CD4-positive, CD25-positive, alpha-beta regulatory T cell (primary cell): ENCODE measurements around the gene STK40. TPM values are rescaled to one million over a fixed set of nuclear protein-coding genes. Genes with fewer than 3 reads are reported as not detected.
A peak's percentile ranks its signal among the peaks of the same experiment; 100 is the strongest.

ENCODE experiments used
- ATAC-seq, 2 donors: fragments of 150-1000 bp; cut with Tn5 transposase; one replicate each; pipeline ENCODE4 v1.10.0; 2021; ENCODE audit warnings: low read depth in 2 of 2, moderate number of reproducible peaks in 2 of 2, moderate library complexity in 1 of 2
- DNase-seq, 3 donors: peaks; one replicate each; pipeline versions ENCODE4 v3.0.0 to v3.0.0-alpha.2; 2012 to 2022; ENCODE audit warnings: mixed read lengths in 1 of 3
- H3K27ac ChIP-seq: one replicate; pipeline ENCODE4 v1.7.0; 2013; ENCODE audit warnings: mild to moderate bottlenecking, low read length; ENCODE audit not compliant: insufficient read depth, poor library complexity, severe bottlenecking
- H3K27me3 ChIP-seq: one replicate; pipeline ENCODE4 v1.7.0; 2013; ENCODE audit warnings: low read length; ENCODE audit not compliant: control insufficient read depth, insufficient read depth
- H3K36me3 ChIP-seq: one replicate; pipeline ENCODE4 v1.7.0; 2013; ENCODE audit warnings: mild to moderate bottlenecking, low read length, moderate library complexity; ENCODE audit not compliant: control insufficient read depth, insufficient read depth
- H3K4me1 ChIP-seq: 2 replicates; pipeline ENCODE4 v1.7.0; 2013; ENCODE audit warnings: mild to moderate bottlenecking, low read length; ENCODE audit not compliant: insufficient read depth, control insufficient read depth, poor library complexity, severe bottlenecking
- H3K4me3 ChIP-seq: one replicate; pipeline ENCODE4 v1.7.0; 2013; ENCODE audit warnings: low read depth, mild to moderate bottlenecking, low read length, moderate library complexity
- H3K9me3 ChIP-seq, 2 experiments: 1 replicate in 1 of 2; 2 replicates in 1 of 2; pipeline ENCODE4 v1.7.0; 2013; ENCODE audit warnings: low read length in 2 of 2, mild to moderate bottlenecking in 1 of 2, moderate library complexity in 1 of 2; ENCODE audit not compliant: control insufficient read depth in 2 of 2
- H3K27ac Mint-ChIP-seq, 3 donors: one replicate each; pipeline ENCODE4 v1.8.0; 2020 to 2022; ENCODE audit warnings: mild to moderate bottlenecking in 3 of 3, mixed read lengths in 3 of 3, moderate library complexity in 2 of 3
- H3K27me3 Mint-ChIP-seq: one replicate; pipeline ENCODE4 v1.8.0; 2022; ENCODE audit warnings: mild to moderate bottlenecking, mixed read lengths
- H3K36me3 Mint-ChIP-seq: one replicate; pipeline ENCODE4 v1.8.0; 2020; ENCODE audit warnings: mixed read lengths
- H3K4me1 Mint-ChIP-seq, 4 donors: one replicate each; pipeline ENCODE4 v1.8.0; 2020 to 2022; ENCODE audit warnings: mixed read lengths in 4 of 4, mild to moderate bottlenecking in 1 of 4
- H3K4me3 Mint-ChIP-seq, 4 donors: one replicate each; pipeline ENCODE4 v1.8.0; 2020 to 2022; ENCODE audit warnings: mild to moderate bottlenecking in 4 of 4, mixed read lengths in 4 of 4, moderate library complexity in 3 of 4
- H3K9me3 Mint-ChIP-seq, 7 donors: one replicate each; pipeline ENCODE4 v1.8.0; 2020 to 2022; ENCODE audit warnings: mixed read lengths in 7 of 7, mild to moderate bottlenecking in 3 of 7, moderate library complexity in 2 of 7
- polyA plus RNA-seq, 4 donors: library from polyadenylated mRNA; unstranded; fragments of 300-500 nt; fragmentation: Illumina TruSeq; gene quantifications; one replicate each; pipeline ENCODE4 v1.2.3, GENCODE V29; 2021
- total RNA-seq: library from RNA; stranded (reverse); gene quantifications from one replicate; pipeline ENCODE4 v1.2.3, GENCODE V29; 2022

STK40 gene
- total and polyA plus RNA-seq, 5 donors from 2014 or later = 27.1 to 36.4 (median 30.1) TPM

GRCh38 chr1:36304521-36304920 lies 81.2 kb downstream of the STK40 start:
- Mint-ChIP-seq H3K36me3 (peaks cover 21% of the 10 kb centered on the region), H3K27ac (peak overlapping the region in 1 of 3 donors; percentile 38), H3K9me3 (no peaks in the 10 kb centered on the region), H3K27me3 (no peaks in the 10 kb centered on the region), H3K4me1 (peaks cover 6 to 26% (median 11%) of the 10 kb centered on the region in 4 donors), H3K4me3 (peak overlapping the region in 1 of 4 donors; percentile 86)
- Histone ChIP-seq H3K4me3 (no peak overlapping the region), H3K4me1 (peaks cover 14% of the 10 kb centered on the region), H3K9me3 (no peaks in the 10 kb centered on the region), H3K36me3 (peaks cover 41% of the 10 kb centered on the region), H3K27ac (no peak overlapping the region), H3K27me3 (no peaks in the 10 kb centered on the region)
- DNase-seq = no peak
- ATAC-seq = no peak

DNA sequence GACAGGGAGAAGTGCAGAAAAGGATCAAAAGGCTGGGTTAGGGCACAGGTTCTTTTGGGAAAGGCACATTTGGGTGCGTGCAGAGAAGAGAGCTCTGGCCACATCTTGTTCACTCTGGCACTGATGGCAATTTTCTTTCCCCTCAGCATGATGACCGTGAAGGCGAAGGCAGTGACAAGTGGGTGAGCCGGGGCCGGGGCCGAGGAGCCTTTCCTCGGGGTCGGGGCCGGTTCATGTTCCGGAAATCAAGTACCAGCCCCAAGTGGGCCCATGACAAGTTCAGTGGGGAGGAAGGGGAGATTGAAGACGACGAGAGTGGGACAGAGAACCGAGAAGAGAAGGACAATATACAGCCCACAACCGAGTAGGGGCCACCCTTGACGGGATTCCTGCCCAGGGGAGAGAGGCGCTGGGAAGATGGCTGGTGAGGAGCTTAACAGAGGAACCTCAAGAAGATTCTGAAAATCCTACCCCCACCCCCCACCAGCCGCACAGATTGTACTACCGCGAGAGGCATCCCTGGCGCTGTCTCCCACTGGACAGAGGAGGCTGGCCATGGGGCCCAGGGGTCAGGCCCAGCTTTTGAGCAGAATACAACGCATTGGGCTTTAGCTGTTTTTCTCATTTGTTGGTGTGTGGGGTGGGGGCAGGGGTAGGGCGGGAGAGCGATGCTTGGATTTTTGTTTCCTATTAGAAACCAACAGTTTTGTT lies 81.9 kb downstream of the STK40 start:
- Mint-ChIP-seq H3K9me3 (no peaks in the 10 kb centered on the region), H3K4me3 (peak overlapping the region in 2 of 4 donors; percentile 41 to 63), H3K27ac (no peak overlapping the region), H3K36me3 (peaks cover 21% of the 10 kb centered on the region), H3K4me1 (peaks cover 6 to 26% (median 11%) of the 10 kb centered on the region in 4 donors), H3K27me3 (no peaks in the 10 kb centered on the region)
- Histone ChIP-seq H3K27ac (no peak overlapping the region), H3K4me1 (peaks cover 14% of the 10 kb centered on the region), H3K36me3 (peaks cover 41% of the 10 kb centered on the region), H3K27me3 (no peaks in the 10 kb centered on the region), H3K4me3 (no peak overlapping the region), H3K9me3 (no peaks in the 10 kb centered on the region)
- no peak for DNase-seq
- no peak for ATAC-seq

DNA sequence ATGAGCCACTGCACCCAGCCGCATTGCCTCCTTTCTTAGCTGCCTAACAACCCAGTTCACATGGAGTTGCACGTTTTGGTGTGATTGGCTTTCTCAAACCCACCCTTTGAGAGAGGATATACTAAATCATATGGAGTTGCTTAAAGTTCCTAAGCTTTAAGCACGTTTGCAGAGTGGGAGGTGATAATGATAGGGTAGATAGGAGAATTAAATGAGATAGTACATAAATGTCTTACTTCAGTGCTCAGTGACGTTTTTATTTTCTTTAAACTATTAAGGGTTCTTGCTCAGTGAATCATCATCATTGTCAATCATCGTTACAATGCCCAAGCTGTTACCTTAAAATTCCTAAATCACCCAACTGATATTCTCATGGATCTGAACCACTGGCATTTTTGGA lies 82.5 kb downstream of the STK40 start:
- Histone ChIP-seq H3K9me3 (no peaks in the 10 kb centered on the region), H3K27me3 (no peaks in the 10 kb centered on the region), H3K36me3 (peaks cover 47% of the 10 kb centered on the region), H3K27ac (no peak overlapping the region), H3K4me1 (peaks cover 14% of the 10 kb centered on the region), H3K4me3 (no peak overlapping the region)
- Mint-ChIP-seq H3K27me3 (no peaks in the 10 kb centered on the region), H3K4me3 (peak overlapping the region in 2 of 4 donors; percentile 41 to 63), H3K4me1 (peaks cover 6 to 26% (median 11%) of the 10 kb centered on the region in 4 donors), H3K9me3 (no peaks in the 10 kb centered on the region), H3K36me3 (peaks cover 21% of the 10 kb centered on the region), H3K27ac (no peak overlapping the region)
- ATAC-seq = no peak
- DNase-seq = no peak

GRCh38 chr1:36301220-36301619 lies 84.5 kb downstream of the STK40 start:
- Histone ChIP-seq H3K4me1 (peaks cover 5% of the 10 kb centered on the region), H3K36me3 (peaks cover 64% of the 10 kb centered on the region), H3K9me3 (no peaks in the 10 kb centered on the region), H3K27ac (no peak overlapping the region), H3K4me3 (no peak overlapping the region), H3K27me3 (no peaks in the 10 kb centered on the region)
- H3K36me3 Mint-ChIP-seq = peaks cover 29% of the 10 kb centered on the region
- peaks cover 6 to 14% (median 9%) of the 10 kb centered on the region in 4 donors for H3K4me1 Mint-ChIP-seq
- peak overlapping the region in 1 of 3 donors; percentile 79 for H3K27ac Mint-ChIP-seq
- ATAC-seq (no peak), DNase-seq (no peak)
- no peaks in the 10 kb centered on the region for H3K27me3 Mint-ChIP-seq
- H3K4me3 Mint-ChIP-seq = peak overlapping the region in 1 of 4 donors; percentile 12
- H3K9me3 Mint-ChIP-seq = no peaks in the 10 kb centered on the region

- peaks cover 69% of the 10 kb centered on the region for H3K36me3 ChIP-seq
- H3K27me3 ChIP-seq = no peaks in the 10 kb centered on the region
- H3K4me3 ChIP-seq = no peak overlapping the region
- H3K27ac ChIP-seq = no peak overlapping the region
- ATAC-seq (peak; percentile 62 to 65), DNase-seq (no peak)
- no peaks in the 10 kb centered on the region for H3K9me3 ChIP-seq
- Mint-ChIP-seq H3K27ac (peak overlapping the region; percentile 53 to 68 (median 61)), H3K9me3 (no peaks in the 10 kb centered on the region), H3K4me1 (peaks cover 6 to 15% (median 9%) of the 10 kb centered on the region in 4 donors), H3K27me3 (no peaks in the 10 kb centered on the region), H3K4me3 (no peak overlapping the region), H3K36me3 (peaks cover 32% of the 10 kb centered on the region)
- H3K4me1 ChIP-seq = no peaks in the 10 kb centered on the region
These were observed 85.2 kb downstream of the STK40 start for GRCh38 chr1:36300526-36300925.

GRCh38 chr1:36298640-36299039 lies 87.1 kb downstream of the STK40 start:
- H3K9me3 ChIP-seq = no peaks in the 10 kb centered on the region
- no peak for ATAC-seq
- no peaks in the 10 kb centered on the region for H3K4me1 ChIP-seq
- H3K36me3 ChIP-seq = peaks cover 84% of the 10 kb centered on the region
- no peaks in the 10 kb centered on the region for H3K27me3 Mint-ChIP-seq
- H3K4me1 Mint-ChIP-seq = peaks cover 0 to 9% (median 7%) of the 10 kb centered on the region in 4 donors
- H3K9me3 Mint-ChIP-seq = no peaks in the 10 kb centered on the region
- H3K27ac Mint-ChIP-seq = no peak overlapping the region
- peaks cover 39% of the 10 kb centered on the region for H3K36me3 Mint-ChIP-seq
- no peak for DNase-seq
- H3K27me3 ChIP-seq = no peaks in the 10 kb centered on the region
- no peak overlapping the region for H3K4me3 Mint-ChIP-seq
- H3K4me3 ChIP-seq = no peak overlapping the region
- H3K27ac ChIP-seq = no peak overlapping the region

DNA sequence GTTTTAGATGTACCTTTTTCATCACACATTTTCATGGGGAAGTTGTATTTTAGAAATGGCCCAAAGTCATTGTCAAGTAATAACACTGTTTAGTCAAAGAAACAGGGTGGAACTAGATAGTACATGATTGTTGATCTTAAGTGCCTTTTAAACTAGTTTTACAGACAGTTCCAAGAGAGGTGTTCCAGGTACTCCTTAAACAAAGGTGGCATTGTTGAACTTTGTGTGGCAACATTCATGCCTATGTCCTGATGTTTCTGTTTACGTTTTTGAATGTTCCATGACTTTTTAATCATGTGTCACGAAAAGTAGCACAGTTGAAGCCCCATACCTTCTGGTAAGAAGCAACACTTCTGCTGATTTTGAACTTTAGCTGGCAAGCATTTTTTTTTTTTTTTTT lies 88.7 kb downstream of the STK40 start:
- Mint-ChIP-seq H3K27me3 (no peaks in the 10 kb centered on the region), H3K27ac (no peak overlapping the region), H3K4me1 (peaks cover 0 to 8% (median 6%) of the 10 kb centered on the region in 4 donors), H3K9me3 (no peaks in the 10 kb centered on the region), H3K36me3 (peaks cover 31% of the 10 kb centered on the region), H3K4me3 (no peak overlapping the region)
- H3K4me1 ChIP-seq = no peaks in the 10 kb centered on the region
- ATAC-seq (no peak), DNase-seq (no peak)
- H3K4me3 ChIP-seq = no peak overlapping the region
- peaks cover 84% of the 10 kb centered on the region for H3K36me3 ChIP-seq
- H3K9me3 ChIP-seq = no peaks in the 10 kb centered on the region
- H3K27ac ChIP-seq = no peak overlapping the region
- no peaks in the 10 kb centered on the region for H3K27me3 ChIP-seq

- H3K4me1 ChIP-seq = no peaks in the 10 kb centered on the region
- peaks cover 0 to 6% (median 3%) of the 10 kb centered on the region in 4 donors for H3K4me1 Mint-ChIP-seq
- no peaks in the 10 kb centered on the region for H3K9me3 ChIP-seq
- no peaks in the 10 kb centered on the region for H3K27me3 ChIP-seq
- peaks cover 84% of the 10 kb centered on the region for H3K36me3 ChIP-seq
- DNase-seq (no peak), ATAC-seq (no peak)
- H3K4me3 ChIP-seq = no peak overlapping the region
- no peak overlapping the region for H3K27ac ChIP-seq
- H3K36me3 Mint-ChIP-seq = peaks cover 34% of the 10 kb centered on the region
- H3K4me3 Mint-ChIP-seq = no peak overlapping the region
- peak overlapping the region; percentile 5 to 71 (median 49) for H3K27ac Mint-ChIP-seq
- no peaks in the 10 kb centered on the region for H3K27me3 Mint-ChIP-seq
- H3K9me3 Mint-ChIP-seq = no peaks in the 10 kb centered on the region
These were observed 90.3 kb downstream of the STK40 start for GRCh38 chr1:36295390-36295789.
